ENCODE data around the gene SNU13. TPM values are rescaled to one million over a fixed set of nuclear protein-coding genes. Genes with fewer than 3 reads are reported as not detected.

Gene SNU13
- total RNA-seq, 1 experiment from 2014 or later, result 283 TPM

DNA sequence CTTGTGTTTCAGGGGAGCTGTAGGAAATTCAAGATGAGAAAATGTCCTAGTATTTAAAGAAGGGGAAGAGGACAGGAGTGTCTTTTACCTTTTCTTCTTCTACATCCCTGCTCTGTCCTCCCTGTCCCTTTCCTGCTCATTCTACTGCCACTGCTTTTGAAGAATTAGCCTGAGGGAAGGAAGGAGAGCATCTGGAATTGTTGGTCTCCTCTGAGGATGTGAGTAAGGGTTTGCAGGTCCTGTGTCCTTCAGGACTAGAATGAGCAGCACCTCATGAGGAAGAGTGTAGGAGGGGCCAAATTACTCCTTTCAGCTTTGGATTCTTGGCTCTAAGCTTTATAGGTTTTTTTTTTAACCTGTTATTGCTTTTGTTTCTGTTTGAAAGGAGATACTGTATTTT lies 24.2 kb downstream of the SNU13 start:
- Histone ChIP-seq H3K27me3 (ENCODE audit: insufficient read depth, low read length) (no peaks in the 10 kb centered on the region), H3K79me2 (ENCODE audit: insufficient read depth, low read length) (peaks cover 22% of the 10 kb centered on the region), H3K4me2 (ENCODE audit: low read length) (no peak overlapping the region), H3K4me1 (ENCODE audit: control insufficient read depth in 1 of 2, insufficient read depth in 2 of 2, low read length in 2 of 2) (peaks cover 15 to 31% of the 10 kb centered on the region in 2 experiments), H2AFZ (ENCODE audit: low read depth, low read length, poor library complexity, severe bottlenecking) (no peak overlapping the region), H3K27ac (ENCODE audit: low read depth, low read length) (peak overlapping the region; percentile 19), H3K9me3 (ENCODE audit: control insufficient read depth in 1 of 2, insufficient read depth in 1 of 2, low read depth in 1 of 2, low read length in 2 of 2) (no peaks in the 10 kb centered on the region), H3K9ac (ENCODE audit: low read length) (no peak overlapping the region), H3K36me3 (ENCODE audit: control insufficient read depth in 1 of 2, insufficient read depth in 2 of 2, low read length in 2 of 2) (peaks cover 31 to 51% of the 10 kb centered on the region in 2 experiments), H4K20me1 (ENCODE audit: insufficient read depth) (peaks cover 4% of the 10 kb centered on the region; the same call in 1 of the 2 replicates), H3K4me3 (replicated peaks in 1 of 2; ENCODE audit: low read depth in 1 of 2, low read length in 2 of 2) (no peak overlapping the region), H3K9me2 (ENCODE audit: insufficient read depth) (no peaks in the 10 kb centered on the region)
- ChIA-PET CTCF (no interaction called here), POLR2A (interaction anchor here (0.6 kb wide), 1 partner anchor 713 kb away, joined by 3 read pairs; the partner anchor contains the start of gene RBX1), RAD21 (ENCODE audit: low non-redundant PET in 1 of 2, low total read pairs in 2 of 2, uncharacterized antibody in 2 of 2, unreplicated experiment in 2 of 2) (no interaction called here)
- no peak for ATAC-seq
- BruUV-seq (replicated peaks), result no TSS peak
- intact Hi-C loops (cut with micrococcal nuclease), result no loop called here
- TF ChIP-seq POLR2A (IDR thresholded peaks at IDR 0.05; ENCODE audit: borderline replicate concordance, extremely low read depth, insufficient read depth, insufficient read length) (no peak), ELF1 (IDR thresholded peaks at IDR 0.05; ENCODE audit: borderline replicate concordance, low read depth) (no peak), FOSL1 (IDR thresholded peaks at IDR 0.05; ENCODE audit: low read depth) (no peak), TCF7L2 (IDR thresholded peaks at IDR 0.05; ENCODE audit: borderline replicate concordance, extremely low read depth, insufficient read depth, insufficient read length) (no peak), JUND (IDR thresholded peaks at IDR 0.05) (no peak), EGR1 (IDR thresholded peaks at IDR 0.05; ENCODE audit: low read depth) (no peak), CBX3 (IDR thresholded peaks at IDR 0.05; ENCODE audit: low read depth) (no peak), SP1 (IDR thresholded peaks at IDR 0.05; ENCODE audit: low read depth) (no peak), ZFX (IDR thresholded peaks at IDR 0.05) (no peak), EZH2phosphoT487 (IDR thresholded peaks at IDR 0.05; ENCODE audit: borderline replicate concordance) (no peak), POLR2AphosphoS5 (IDR thresholded peaks at IDR 0.05; ENCODE audit: low read depth, low read length) (no peak; the same call in 1 of the 2 replicates), YY1 (IDR thresholded peaks at IDR 0.05; ENCODE audit: extremely low read depth, insufficient replicate concordance, low read depth, low read length) (no peak), SIN3A (IDR thresholded peaks at IDR 0.05; ENCODE audit: low read depth) (no peak), CEBPB (IDR thresholded peaks at IDR 0.05; ENCODE audit: low read depth) (no peak), ZNF274 (IDR thresholded peaks at IDR 0.05; ENCODE audit: low read depth, low read length) (no peak)
- TF ChIP-seq, protein P1, sequence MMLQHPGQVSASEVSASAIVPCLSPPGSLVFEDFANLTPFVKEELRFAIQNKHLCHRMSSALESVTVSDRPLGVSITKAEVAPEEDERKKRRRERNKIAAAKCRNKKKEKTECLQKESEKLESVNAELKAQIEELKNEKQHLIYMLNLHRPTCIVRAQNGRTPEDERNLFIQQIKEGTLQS (IDR thresholded peaks at IDR 0.05), result no peak
- TF ChIP-seq, protein P2, sequence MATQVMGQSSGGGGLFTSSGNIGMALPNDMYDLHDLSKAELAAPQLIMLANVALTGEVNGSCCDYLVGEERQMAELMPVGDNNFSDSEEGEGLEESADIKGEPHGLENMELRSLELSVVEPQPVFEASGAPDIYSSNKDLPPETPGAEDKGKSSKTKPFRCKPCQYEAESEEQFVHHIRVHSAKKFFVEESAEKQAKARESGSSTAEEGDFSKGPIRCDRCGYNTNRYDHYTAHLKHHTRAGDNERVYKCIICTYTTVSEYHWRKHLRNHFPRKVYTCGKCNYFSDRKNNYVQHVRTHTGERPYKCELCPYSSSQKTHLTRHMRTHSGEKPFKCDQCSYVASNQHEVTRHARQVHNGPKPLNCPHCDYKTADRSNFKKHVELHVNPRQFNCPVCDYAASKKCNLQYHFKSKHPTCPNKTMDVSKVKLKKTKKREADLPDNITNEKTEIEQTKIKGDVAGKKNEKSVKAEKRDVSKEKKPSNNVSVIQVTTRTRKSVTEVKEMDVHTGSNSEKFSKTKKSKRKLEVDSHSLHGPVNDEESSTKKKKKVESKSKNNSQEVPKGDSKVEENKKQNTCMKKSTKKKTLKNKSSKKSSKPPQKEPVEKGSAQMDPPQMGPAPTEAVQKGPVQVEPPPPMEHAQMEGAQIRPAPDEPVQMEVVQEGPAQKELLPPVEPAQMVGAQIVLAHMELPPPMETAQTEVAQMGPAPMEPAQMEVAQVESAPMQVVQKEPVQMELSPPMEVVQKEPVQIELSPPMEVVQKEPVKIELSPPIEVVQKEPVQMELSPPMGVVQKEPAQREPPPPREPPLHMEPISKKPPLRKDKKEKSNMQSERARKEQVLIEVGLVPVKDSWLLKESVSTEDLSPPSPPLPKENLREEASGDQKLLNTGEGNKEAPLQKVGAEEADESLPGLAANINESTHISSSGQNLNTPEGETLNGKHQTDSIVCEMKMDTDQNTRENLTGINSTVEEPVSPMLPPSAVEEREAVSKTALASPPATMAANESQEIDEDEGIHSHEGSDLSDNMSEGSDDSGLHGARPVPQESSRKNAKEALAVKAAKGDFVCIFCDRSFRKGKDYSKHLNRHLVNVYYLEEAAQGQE (IDR thresholded peaks at IDR 0.05; ENCODE audit: low read depth), result no peak
- TF ChIP-seq, protein P3, sequence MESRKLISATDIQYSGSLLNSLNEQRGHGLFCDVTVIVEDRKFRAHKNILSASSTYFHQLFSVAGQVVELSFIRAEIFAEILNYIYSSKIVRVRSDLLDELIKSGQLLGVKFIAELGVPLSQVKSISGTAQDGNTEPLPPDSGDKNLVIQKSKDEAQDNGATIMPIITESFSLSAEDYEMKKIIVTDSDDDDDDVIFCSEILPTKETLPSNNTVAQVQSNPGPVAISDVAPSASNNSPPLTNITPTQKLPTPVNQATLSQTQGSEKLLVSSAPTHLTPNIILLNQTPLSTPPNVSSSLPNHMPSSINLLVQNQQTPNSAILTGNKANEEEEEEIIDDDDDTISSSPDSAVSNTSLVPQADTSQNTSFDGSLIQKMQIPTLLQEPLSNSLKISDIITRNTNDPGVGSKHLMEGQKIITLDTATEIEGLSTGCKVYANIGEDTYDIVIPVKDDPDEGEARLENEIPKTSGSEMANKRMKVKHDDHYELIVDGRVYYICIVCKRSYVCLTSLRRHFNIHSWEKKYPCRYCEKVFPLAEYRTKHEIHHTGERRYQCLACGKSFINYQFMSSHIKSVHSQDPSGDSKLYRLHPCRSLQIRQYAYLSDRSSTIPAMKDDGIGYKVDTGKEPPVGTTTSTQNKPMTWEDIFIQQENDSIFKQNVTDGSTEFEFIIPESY (IDR thresholded peaks at IDR 0.05; ENCODE audit: extremely low read depth, insufficient replicate concordance, low read length), result no peak
- TF ChIP-seq, protein P4, sequence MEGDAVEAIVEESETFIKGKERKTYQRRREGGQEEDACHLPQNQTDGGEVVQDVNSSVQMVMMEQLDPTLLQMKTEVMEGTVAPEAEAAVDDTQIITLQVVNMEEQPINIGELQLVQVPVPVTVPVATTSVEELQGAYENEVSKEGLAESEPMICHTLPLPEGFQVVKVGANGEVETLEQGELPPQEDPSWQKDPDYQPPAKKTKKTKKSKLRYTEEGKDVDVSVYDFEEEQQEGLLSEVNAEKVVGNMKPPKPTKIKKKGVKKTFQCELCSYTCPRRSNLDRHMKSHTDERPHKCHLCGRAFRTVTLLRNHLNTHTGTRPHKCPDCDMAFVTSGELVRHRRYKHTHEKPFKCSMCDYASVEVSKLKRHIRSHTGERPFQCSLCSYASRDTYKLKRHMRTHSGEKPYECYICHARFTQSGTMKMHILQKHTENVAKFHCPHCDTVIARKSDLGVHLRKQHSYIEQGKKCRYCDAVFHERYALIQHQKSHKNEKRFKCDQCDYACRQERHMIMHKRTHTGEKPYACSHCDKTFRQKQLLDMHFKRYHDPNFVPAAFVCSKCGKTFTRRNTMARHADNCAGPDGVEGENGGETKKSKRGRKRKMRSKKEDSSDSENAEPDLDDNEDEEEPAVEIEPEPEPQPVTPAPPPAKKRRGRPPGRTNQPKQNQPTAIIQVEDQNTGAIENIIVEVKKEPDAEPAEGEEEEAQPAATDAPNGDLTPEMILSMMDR (IDR thresholded peaks at IDR 0.05 in 2 of 3, conservative IDR thresholded peaks at IDR 0.05 in 1 of 3; ENCODE audit: borderline replicate concordance in 1 of 3, insufficient read depth in 1 of 3, low read depth in 2 of 3, low read length in 2 of 3), result no peak
- DNase-seq (ENCODE audit: low read depth, low spot score), result no peak
